IMR-90 (cell line): ENCODE measurements around the gene BTN3A1. TPM values are rescaled to one million over a fixed set of nuclear protein-coding genes. Genes with fewer than 3 reads are reported as not detected.

Experiments used
- ATAC-seq: fragments of 200-7000 bp; cut with Tn5 transposase; 2 replicates; pipeline ENCODE4 v1.9.1; 2020; ENCODE audit warnings: low read depth, mild to moderate bottlenecking, moderate library complexity
- BruUV-seq: library from RNA; stranded (reverse); fragments of 400-500 nt; replicated peaks from 2 replicates; lab custom pipeline; 2021; lab: Mats Ljungman, UMichigan
- CTCF ChIA-PET: fragments of 300-600 bp; formaldehyde crosslinking; extraction: SDS; loops from one replicate; lab custom pipeline; 2021; ENCODE audit warnings: antibody characterized with exemption; lab: Yijun Ruan, JAX
- POLR2A ChIA-PET: fragments of 300-600 bp; sonication (Branson Sonifier 250); formaldehyde crosslinking; loops from one replicate; lab custom pipeline; 2022; ENCODE audit warnings: antibody characterized with exemption; ENCODE audit not compliant: unreplicated experiment; lab: Charles Lee
- DNase-seq: peaks from one replicate; pipeline ENCODE4 v3.0.0; 2013
- H2AFZ ChIP-seq: replicated peaks from 2 replicates; pipeline ENCODE3; 2013; ENCODE audit warnings: low read length, mild to moderate bottlenecking; ENCODE audit not compliant: poor library complexity
- H2AK5ac ChIP-seq: 2 replicates; pipeline ENCODE4 v1.6.1; 2013; ENCODE audit warnings: low read depth, low read length, inconsistent platforms
- H2AK9ac ChIP-seq: replicated peaks from 2 replicates; pipeline ENCODE3; 2013; ENCODE audit warnings: mild to moderate bottlenecking, low read depth, low read length, moderate library complexity; ENCODE audit not compliant: poor library complexity
- H2BK120ac ChIP-seq: 2 replicates; pipeline ENCODE4 v1.6.1; 2013; ENCODE audit warnings: low read depth, low read length, inconsistent platforms
- H2BK15ac ChIP-seq: 3 replicates; pipeline ENCODE4 v1.6.1; 2013; ENCODE audit warnings: low read depth, low read length, inconsistent platforms
- H2BK20ac ChIP-seq: 2 replicates; pipeline ENCODE4 v1.6.1; 2013; ENCODE audit warnings: low read depth, mild to moderate bottlenecking, inconsistent platforms, low read length, moderate library complexity
- H2BK5ac ChIP-seq: 2 replicates; pipeline ENCODE4 v1.6.1; 2013; ENCODE audit warnings: mild to moderate bottlenecking, low read depth, low read length, inconsistent platforms; ENCODE audit not compliant: poor library complexity, severe bottlenecking
- H3K14ac ChIP-seq: replicated peaks from 2 replicates; pipeline ENCODE4 v1.6.1; 2013; ENCODE audit warnings: low read depth, low read length, inconsistent platforms
- H3K18ac ChIP-seq: 2 replicates; pipeline ENCODE4 v1.6.1; 2013; ENCODE audit warnings: low read depth, low read length, control low read depth
- H3K23ac ChIP-seq: 2 replicates; pipeline ENCODE4 v1.6.1; 2013; ENCODE audit warnings: low read depth, low read length, inconsistent platforms
- H3K27ac ChIP-seq: 2 replicates; pipeline ENCODE4 v1.5.1; 2013; ENCODE audit warnings: mild to moderate bottlenecking, control low read depth, low read length; ENCODE audit not compliant: insufficient read depth
- H3K27me3 ChIP-seq: 2 replicates; pipeline ENCODE4 v1.6.1; 2013; ENCODE audit warnings: low read length; ENCODE audit not compliant: control insufficient read depth, insufficient read depth
- H3K36me3 ChIP-seq: 2 replicates; pipeline ENCODE4 v1.6.1; 2013; ENCODE audit warnings: low read length, mixed read lengths; ENCODE audit not compliant: control insufficient read depth, insufficient read depth
- H3K4ac ChIP-seq: 2 replicates; pipeline ENCODE4 v1.6.1; 2013; ENCODE audit warnings: low read depth, low read length, inconsistent platforms
- H3K4me1 ChIP-seq: 2 replicates; pipeline ENCODE4 v1.6.1; 2013; ENCODE audit warnings: low read length, mixed read lengths; ENCODE audit not compliant: control insufficient read depth, insufficient read depth
- H3K4me2 ChIP-seq: 2 replicates; pipeline ENCODE4 v1.6.1; 2013; ENCODE audit warnings: low read depth, mild to moderate bottlenecking, control low read depth, low read length, moderate library complexity
- H3K4me3 ChIP-seq: 2 replicates; pipeline ENCODE4 v1.5.1; 2013; ENCODE audit warnings: low read depth, mild to moderate bottlenecking, control low read depth, low read length, moderate library complexity; ENCODE audit not compliant: insufficient read depth
- H3K56ac ChIP-seq: 2 replicates; pipeline ENCODE4 v1.6.1; 2013; ENCODE audit warnings: low read length, inconsistent platforms; ENCODE audit not compliant: insufficient read depth; ENCODE audit errors: extremely low read depth
- H3K79me1 ChIP-seq, 2 experiments: 2 replicates each; pipeline ENCODE4 v1.6.1; 2013; ENCODE audit warnings: low read length in 2 of 2, inconsistent platforms in 1 of 2, low read depth in 1 of 2
- H3K9ac ChIP-seq: 2 replicates; pipeline ENCODE4 v1.6.1; 2013; ENCODE audit warnings: low read depth, low read length, control low read depth
- H3K9me1 ChIP-seq: 2 replicates; pipeline ENCODE4 v1.6.1; 2013; ENCODE audit warnings: low read length, inconsistent platforms; ENCODE audit not compliant: insufficient read depth
- H3K9me3 ChIP-seq: 2 replicates; pipeline ENCODE4 v1.6.1; 2013; ENCODE audit warnings: low read length; ENCODE audit not compliant: control insufficient read depth, insufficient read depth
- H4K20me1 ChIP-seq: 2 replicates; pipeline ENCODE4 v1.6.1; 2013; ENCODE audit warnings: low read length, inconsistent platforms; ENCODE audit not compliant: insufficient read depth
- H4K5ac ChIP-seq: 2 replicates; pipeline ENCODE4 v1.6.1; 2013; ENCODE audit warnings: mild to moderate bottlenecking, low read depth, low read length, control low read depth
- H4K8ac ChIP-seq, 2 experiments: 2 replicates each; pipeline ENCODE4 v1.6.1; 2013; ENCODE audit warnings: low read depth in 2 of 2, low read length in 2 of 2, control low read depth in 1 of 2, inconsistent platforms in 1 of 2
- H4K91ac ChIP-seq: 2 replicates; pipeline ENCODE4 v1.6.1; 2013; ENCODE audit warnings: low read depth, low read length, inconsistent platforms; ENCODE audit not compliant: insufficient read depth
- BHLHE40 ChIP-seq: fragments of 150-350 bp; IDR thresholded peaks from 2 replicates; pipeline ENCODE4 v1.6.1; 2016; ENCODE audit warnings: mild to moderate bottlenecking, low read depth, low read length
- CEBPB ChIP-seq: IDR thresholded peaks from 2 replicates; pipeline ENCODE4 v1.6.1; 2012; ENCODE audit warnings: low read depth, low read length, improper control_type of control experiment
- CHD1 ChIP-seq: IDR thresholded peaks from 2 replicates; pipeline ENCODE4 v1.6.1; 2012; ENCODE audit warnings: low read depth, low read length, improper control_type of control experiment
- CTCF ChIP-seq: conservative IDR thresholded peaks from 2 replicates; pipeline ENCODE4 v1.5.1; 2012; ENCODE audit warnings: mild to moderate bottlenecking, low read depth, low read length, improper control_type of control experiment
- FOS ChIP-seq: fragments of 150-350 bp; IDR thresholded peaks from 2 replicates; pipeline ENCODE4 v1.6.1; 2016; ENCODE audit warnings: low read depth, low read length
- MAFK ChIP-seq: IDR thresholded peaks from 2 replicates; pipeline ENCODE4 v1.6.1; 2012; ENCODE audit warnings: low read depth, low read length, improper control_type of control experiment
- MAZ ChIP-seq: IDR thresholded peaks from 2 replicates; pipeline ENCODE4 v1.6.1; 2012; ENCODE audit warnings: low read depth, mild to moderate bottlenecking, low read length, improper control_type of control experiment, moderate library complexity, borderline replicate concordance
- MXI1 ChIP-seq: IDR thresholded peaks from 2 replicates; pipeline ENCODE4 v1.6.1; 2012; ENCODE audit warnings: low read depth, mild to moderate bottlenecking, low read length, moderate library complexity, borderline replicate concordance
- NFE2L2 ChIP-seq: fragments of 150-350 bp; IDR thresholded peaks from 2 replicates; pipeline ENCODE4 v1.6.1; 2016; ENCODE audit warnings: low read depth, mild to moderate bottlenecking, low read length
- POLR2A ChIP-seq: IDR thresholded peaks from 2 replicates; pipeline ENCODE4 v1.6.1; 2012; ENCODE audit warnings: mild to moderate bottlenecking, low read depth, low read length
- RAD21 ChIP-seq: IDR thresholded peaks from 2 replicates; pipeline ENCODE4 v1.6.1; 2012; ENCODE audit warnings: low read length, improper control_type of control experiment
- RCOR1 ChIP-seq: IDR thresholded peaks from 2 replicates; pipeline ENCODE4 v1.6.1; 2012; ENCODE audit warnings: mild to moderate bottlenecking, low read length, improper control_type of control experiment; ENCODE audit not compliant: insufficient replicate concordance
- SMC3 ChIP-seq: fragments of 150-350 bp; IDR thresholded peaks from 2 replicates; pipeline ENCODE4 v1.6.1; 2016; ENCODE audit warnings: low read depth, mild to moderate bottlenecking, antibody characterized with exemption, low read length, moderate library complexity
- WGBS, 2 experiments: methylation state at CpG; one replicate each; pipeline versions ENCODE4 v1.1.5 to v1.1.7; 2013; ENCODE audit warnings: missing lambda C conversion rate in 2 of 2; ENCODE audit not compliant: insufficient read length in 1 of 2; ENCODE audit errors: extremely low coverage in 2 of 2; 5-methylcytosine and 5-hydroxymethylcytosine counted together
- dilution Hi-C: fragments of 300-500 bp; cut with HindIII; formaldehyde crosslinking; loops from one replicate; pipeline ENCODE4 v1.14.3; 2018; ENCODE audit warnings: low sequenced_read_pairs; ENCODE audit not compliant: unreplicated experiment
- in situ Hi-C: fragments of 300-500 bp; cut with MboI; formaldehyde crosslinking; loops from 3 replicates; pipeline ENCODE4 v1.14.3; 2019; ENCODE audit warnings: low sequenced_read_pairs, inconsistent platforms, mixed read lengths
- intact Hi-C: fragments of 100-400 bp; cut with micrococcal nuclease; formaldehyde crosslinking; loops from 2 replicates; pipeline ENCODE4 v1.10.0; 2022
- polyA plus RNA-seq, 3 experiments: library from polyadenylated mRNA; depleted of rRNA; stranded (reverse); fragments of >200 nt; gene quantifications; 2 replicates each; pipeline ENCODE4 v1.2.3, GENCODE V29; 2012; ENCODE audit warnings: low replicate concordance in 1 of 3
- total RNA-seq: library from RNA; depleted of rRNA; stranded (reverse); fragments of >200 nt; gene quantifications from 2 replicates; pipeline ENCODE4 v1.2.3, GENCODE V29; 2012
- TF ChIP-seq, protein P1 (sequence below): fragments of 150-350 bp; IDR thresholded peaks from 2 replicates; pipeline ENCODE4 v1.6.1; 2017; ENCODE audit warnings: mild to moderate bottlenecking, antibody characterized with exemption, low read length, low read depth
- TF ChIP-seq, protein P2 (sequence below): fragments of 150-350 bp; IDR thresholded peaks from 2 replicates; pipeline ENCODE4 v1.6.1; 2016; ENCODE audit warnings: low read depth, mild to moderate bottlenecking, low read length, moderate library complexity, borderline replicate concordance

BTN3A1 gene
- total and polyA plus RNA-seq, 2 of the 4 experiments (the other 2 are of a cell fraction): 14.4 to 16.5 TPM

DNA sequence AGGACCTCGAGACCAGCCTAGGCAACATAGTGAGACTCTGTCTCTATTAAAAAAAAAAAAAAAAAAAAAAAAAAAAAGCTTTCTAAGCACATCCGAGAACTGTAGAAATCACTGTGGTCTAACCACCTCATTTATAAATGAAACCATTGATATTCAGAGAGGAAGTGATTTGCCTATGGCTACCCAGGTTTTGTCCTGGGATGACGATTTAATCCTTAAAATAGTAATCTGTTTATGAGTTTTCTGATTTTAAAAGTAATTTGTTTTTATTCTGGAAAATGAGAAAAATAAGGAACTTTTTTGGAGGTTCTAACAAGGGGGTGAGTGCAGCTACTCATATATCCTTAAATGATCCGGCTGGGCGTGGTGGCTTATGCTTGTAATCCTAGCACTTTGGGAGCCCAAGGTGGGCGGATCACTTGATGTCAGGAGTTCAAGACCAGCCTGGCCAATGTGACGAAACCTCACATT is 43.5 kb upstream of the BTN3A1 start:
- no peaks in the 10 kb centered on the region for H4K20me1 ChIP-seq
- no peak overlapping the region for H4K91ac ChIP-seq
- no peak overlapping the region for H2AK5ac ChIP-seq
- no peaks in the 10 kb centered on the region for H3K9me3 ChIP-seq
- H2AFZ ChIP-seq: no peak overlapping the region
- H2BK5ac ChIP-seq: no peak overlapping the region
- POLR2A ChIA-PET: no interaction called here
- no peak overlapping the region for H2BK20ac ChIP-seq
- H3K36me3 ChIP-seq: no peaks in the 10 kb centered on the region
- no TSS peak for BruUV-seq
- ATAC-seq: no peak
- no peaks in the 10 kb centered on the region for H3K27me3 ChIP-seq
- H3K4me2 ChIP-seq: no peak overlapping the region
- no peak overlapping the region for H2BK15ac ChIP-seq
- H3K18ac ChIP-seq: no peak overlapping the region
- no peak overlapping the region for H3K4me3 ChIP-seq
- TF ChIP-seq CEBPB: no peak
- TF ChIP-seq POLR2A: no peak
- TF ChIP-seq NFE2L2: no peak
- TF ChIP-seq MXI1: no peak
- TF ChIP-seq CTCF: no peak
- TF ChIP-seq SMC3: no peak
- TF ChIP-seq BHLHE40: no peak
- TF ChIP-seq, protein P1, sequence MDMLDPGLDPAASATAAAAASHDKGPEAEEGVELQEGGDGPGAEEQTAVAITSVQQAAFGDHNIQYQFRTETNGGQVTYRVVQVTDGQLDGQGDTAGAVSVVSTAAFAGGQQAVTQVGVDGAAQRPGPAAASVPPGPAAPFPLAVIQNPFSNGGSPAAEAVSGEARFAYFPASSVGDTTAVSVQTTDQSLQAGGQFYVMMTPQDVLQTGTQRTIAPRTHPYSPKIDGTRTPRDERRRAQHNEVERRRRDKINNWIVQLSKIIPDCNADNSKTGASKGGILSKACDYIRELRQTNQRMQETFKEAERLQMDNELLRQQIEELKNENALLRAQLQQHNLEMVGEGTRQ: no peak
- TF ChIP-seq, protein P2, sequence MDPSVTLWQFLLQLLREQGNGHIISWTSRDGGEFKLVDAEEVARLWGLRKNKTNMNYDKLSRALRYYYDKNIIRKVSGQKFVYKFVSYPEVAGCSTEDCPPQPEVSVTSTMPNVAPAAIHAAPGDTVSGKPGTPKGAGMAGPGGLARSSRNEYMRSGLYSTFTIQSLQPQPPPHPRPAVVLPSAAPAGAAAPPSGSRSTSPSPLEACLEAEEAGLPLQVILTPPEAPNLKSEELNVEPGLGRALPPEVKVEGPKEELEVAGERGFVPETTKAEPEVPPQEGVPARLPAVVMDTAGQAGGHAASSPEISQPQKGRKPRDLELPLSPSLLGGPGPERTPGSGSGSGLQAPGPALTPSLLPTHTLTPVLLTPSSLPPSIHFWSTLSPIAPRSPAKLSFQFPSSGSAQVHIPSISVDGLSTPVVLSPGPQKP: no peak
- TF ChIP-seq CHD1: no peak
- TF ChIP-seq RAD21: no peak
- no peak for TF ChIP-seq MAZ
- TF ChIP-seq RCOR1: no peak
- no peak for TF ChIP-seq MAFK
- no peak for TF ChIP-seq FOS
- dilution Hi-C loops (no loop called here), intact Hi-C loops (no loop called here), in situ Hi-C loops (no loop called here)
- peaks cover 3% of the 10 kb centered on the region; the same call in 1 of the 2 replicates for H3K4me1 ChIP-seq
- no peak overlapping the region for H3K56ac ChIP-seq
- no peak overlapping the region for H3K14ac ChIP-seq
- no peak overlapping the region for H4K8ac ChIP-seq
- CTCF ChIA-PET: no interaction called here
- no peak overlapping the region for H3K9ac ChIP-seq
- H4K5ac ChIP-seq: no peak overlapping the region
- peaks cover 6% of the 10 kb centered on the region; the same call in 1 of the 2 replicates for H3K9me1 ChIP-seq
- H3K23ac ChIP-seq: no peak overlapping the region
- H2BK120ac ChIP-seq: no peak overlapping the region
- no peaks in the 10 kb centered on the region for H3K79me1 ChIP-seq
- no peak overlapping the region for H2AK9ac ChIP-seq
- H3K27ac ChIP-seq: no peak overlapping the region
- H3K4ac ChIP-seq: no peak overlapping the region
- DNase-seq: no peak
- WGBS, 2 experiments: 100% methylated on average over 2 of the region's 7 CpGs; no CpG with 5 or more reads in 1 of the 2 experiments
